Umbilical cord (tissue), 1 donor: ENCODE data around the gene ST6GALNAC6. TPM values are rescaled to one million over a fixed set of nuclear protein-coding genes. Genes with fewer than 3 reads are reported as not detected.

Experiments used
- total RNA-seq: library from RNA; depleted of rRNA; stranded (reverse); fragments of >200 nt; gene quantifications from one replicate; pipeline ENCODE4 v1.2.3, GENCODE V29; 2014; ENCODE audit warnings: low replicate concordance; ENCODE audit not compliant: insufficient read depth

ST6GALNAC6 gene
- total RNA-seq, 1 donor from 2014 or later: 30.8 TPM

Other genes with a start within 250 kb of the ST6GALNAC6 start
- gene CFAP157, start 192.6 kb downstream of the ST6GALNAC6 start, total RNA-seq: 2.9 TPM
- gene PTRH1, start 183.9 kb downstream of the ST6GALNAC6 start, total RNA-seq: 8.4 TPM
- 0.24 TPM for gene TTC16, start 183.5 kb downstream of the ST6GALNAC6 start, total RNA-seq
- 4.6 TPM for gene TOR2A, start 164.3 kb downstream of the ST6GALNAC6 start, total RNA-seq
- gene SH2D3C, start 120.9 kb downstream of the ST6GALNAC6 start, total RNA-seq: 4.6 TPM
- 22.4 TPM for gene CDK9, start 113.6 kb downstream of the ST6GALNAC6 start, total RNA-seq
- 52.2 TPM for gene FPGS, start 96.7 kb downstream of the ST6GALNAC6 start, total RNA-seq
- gene ENG, start 44.9 kb downstream of the ST6GALNAC6 start, total RNA-seq: 5.1 TPM
- 18.3 TPM for gene AK1, start 21.9 kb downstream of the ST6GALNAC6 start, total RNA-seq
- gene ST6GALNAC4, start 17.4 kb upstream of the ST6GALNAC6 start, total RNA-seq: 16.9 TPM
- gene PIP5KL1, start 31.2 kb upstream of the ST6GALNAC6 start, total RNA-seq: 1.4 TPM
- 1.4 TPM for gene DPM2, start 38.3 kb upstream of the ST6GALNAC6 start, total RNA-seq
- gene EEIG1, start 81.4 kb upstream of the ST6GALNAC6 start, total RNA-seq: 15.2 TPM
- 7.5 TPM for gene NAIF1, start 167.7 kb upstream of the ST6GALNAC6 start, total RNA-seq
- gene SLC25A25, start 168.6 kb upstream of the ST6GALNAC6 start, total RNA-seq: 33.5 TPM
- gene PTGES2, start 228.1 kb upstream of the ST6GALNAC6 start, total RNA-seq: 26.0 TPM
- not detected for gene LCN2, start 249.8 kb upstream of the ST6GALNAC6 start, total RNA-seq